Testis (tissue), 3 donors: ENCODE results near the gene PEX16. TPM values are rescaled to one million over a fixed set of nuclear protein-coding genes. Genes with fewer than 3 reads are reported as not detected.

ENCODE experiments used
- DNase-seq: peaks from one replicate; pipeline ENCODE4 v3.0.0-alpha.2; 2019
- H3K27ac ChIP-seq, 2 donors: fragments of 200-600 bp; sonication (generic); one replicate each; pipeline ENCODE4 v1.5.1; 2019
- H3K27me3 ChIP-seq: fragments of 200-600 bp; sonication (generic); one replicate; pipeline ENCODE4 v1.5.1; 2019
- H3K36me3 ChIP-seq: fragments of 200-600 bp; sonication (generic); one replicate; pipeline ENCODE4 v1.5.1; 2017; ENCODE audit warnings: low read depth; ENCODE audit errors: missing control alignments
- H3K4me1 ChIP-seq: fragments of 200-600 bp; sonication (generic); one replicate; pipeline ENCODE4 v1.5.1; 2019
- H3K4me3 ChIP-seq, 2 donors: fragments of 200-600 bp; sonication (generic); one replicate each; pipeline ENCODE4 v1.5.1; 2017 to 2019
- H3K9me3 ChIP-seq: fragments of 200-600 bp; sonication (generic); one replicate; pipeline ENCODE4 v1.5.1; 2017
- POLR2A ChIP-seq: fragments of 450-650 bp; IDR thresholded peaks from one replicate; pipeline ENCODE4 v1.6.1; 2017; ENCODE audit warnings: antibody characterized with exemption, mild to moderate bottlenecking, moderate library complexity
- WGBS, 2 donors: methylation state at CpG; one replicate each; pipeline ENCODE4 v1.1.5; 2018; 5-methylcytosine and 5-hydroxymethylcytosine counted together
- intact Hi-C: fragments of 100-400 bp; cut with DNase I; formaldehyde crosslinking; loops from one replicate; pipeline ENCODE4 v1.15.1; 2023; ENCODE audit warnings: low total_unique reads
- polyA plus RNA-seq: library from polyadenylated mRNA; stranded (reverse); fragments of 350-450 nt; fragmentation: Illumina TruSeq; extraction: RNeasy Lipid Tissue Mini Kit (QIAGEN cat#74804); gene quantifications from one replicate; pipeline ENCODE4 v1.2.3, GENCODE V29; 2014; ENCODE audit warnings: low read depth, low replicate concordance; ENCODE audit not compliant: insufficient read depth
- total RNA-seq, 2 donors: library from RNA; depleted of rRNA; stranded (reverse); fragments of >200 nt; gene quantifications; one replicate each; pipeline ENCODE4 v1.2.3, GENCODE V29; 2016
- TF ChIP-seq, protein P1 (sequence below), 3 experiments: fragments of 450-650 bp in 2 of 3; fragments of 200-600 bp in 1 of 3; sonication (generic) in 1 of 3; IDR thresholded peaks; one replicate each; pipeline ENCODE4 v1.5.1; 2016 to 2019; ENCODE audit warnings: antibody characterized with exemption in 3 of 3, mild to moderate bottlenecking in 2 of 3, moderate library complexity in 1 of 3

Gene PEX16
- total and polyA plus RNA-seq, 3 donors from 2014 or later = 40.2 to 42.0 (median 41.4) TPM

DNA sequence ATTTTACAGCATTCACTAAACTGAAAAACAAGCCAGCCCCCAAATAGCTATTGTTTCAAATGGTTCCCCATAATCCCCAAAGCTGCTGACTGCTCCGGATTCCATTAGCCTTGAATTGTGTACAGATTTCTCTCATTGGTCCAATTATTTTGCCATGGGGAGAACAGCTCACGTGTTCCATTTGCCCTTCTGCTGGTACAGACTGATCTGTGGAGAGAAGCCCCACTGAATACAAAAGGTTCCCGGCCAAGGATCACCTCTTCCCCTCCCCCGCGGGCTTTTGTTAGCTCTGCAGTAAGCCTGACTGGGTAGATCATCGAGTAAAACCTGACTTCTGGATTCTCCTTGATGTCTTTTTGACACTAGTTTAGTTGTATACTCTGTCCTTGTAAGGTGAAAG is 41.3 kb downstream of the PEX16 start:
- H3K4me3 ChIP-seq = no peak overlapping the region
- no peak for DNase-seq
- H3K4me1 ChIP-seq = no peaks in the 10 kb centered on the region
- H3K27ac ChIP-seq = no peak overlapping the region
- no peaks in the 10 kb centered on the region for H3K36me3 ChIP-seq
- H3K9me3 ChIP-seq = no peaks in the 10 kb centered on the region
- TF ChIP-seq POLR2A = no peak
- TF ChIP-seq, protein P1, sequence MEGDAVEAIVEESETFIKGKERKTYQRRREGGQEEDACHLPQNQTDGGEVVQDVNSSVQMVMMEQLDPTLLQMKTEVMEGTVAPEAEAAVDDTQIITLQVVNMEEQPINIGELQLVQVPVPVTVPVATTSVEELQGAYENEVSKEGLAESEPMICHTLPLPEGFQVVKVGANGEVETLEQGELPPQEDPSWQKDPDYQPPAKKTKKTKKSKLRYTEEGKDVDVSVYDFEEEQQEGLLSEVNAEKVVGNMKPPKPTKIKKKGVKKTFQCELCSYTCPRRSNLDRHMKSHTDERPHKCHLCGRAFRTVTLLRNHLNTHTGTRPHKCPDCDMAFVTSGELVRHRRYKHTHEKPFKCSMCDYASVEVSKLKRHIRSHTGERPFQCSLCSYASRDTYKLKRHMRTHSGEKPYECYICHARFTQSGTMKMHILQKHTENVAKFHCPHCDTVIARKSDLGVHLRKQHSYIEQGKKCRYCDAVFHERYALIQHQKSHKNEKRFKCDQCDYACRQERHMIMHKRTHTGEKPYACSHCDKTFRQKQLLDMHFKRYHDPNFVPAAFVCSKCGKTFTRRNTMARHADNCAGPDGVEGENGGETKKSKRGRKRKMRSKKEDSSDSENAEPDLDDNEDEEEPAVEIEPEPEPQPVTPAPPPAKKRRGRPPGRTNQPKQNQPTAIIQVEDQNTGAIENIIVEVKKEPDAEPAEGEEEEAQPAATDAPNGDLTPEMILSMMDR (IDR thresholded peaks at IDR 0.05) = no peak
- WGBS, 2 donors = 56 to 69% methylated on average over 6 of the region's 6 CpGs
- no peaks in the 10 kb centered on the region for H3K27me3 ChIP-seq
- intact Hi-C loops = no loop called here

DNA sequence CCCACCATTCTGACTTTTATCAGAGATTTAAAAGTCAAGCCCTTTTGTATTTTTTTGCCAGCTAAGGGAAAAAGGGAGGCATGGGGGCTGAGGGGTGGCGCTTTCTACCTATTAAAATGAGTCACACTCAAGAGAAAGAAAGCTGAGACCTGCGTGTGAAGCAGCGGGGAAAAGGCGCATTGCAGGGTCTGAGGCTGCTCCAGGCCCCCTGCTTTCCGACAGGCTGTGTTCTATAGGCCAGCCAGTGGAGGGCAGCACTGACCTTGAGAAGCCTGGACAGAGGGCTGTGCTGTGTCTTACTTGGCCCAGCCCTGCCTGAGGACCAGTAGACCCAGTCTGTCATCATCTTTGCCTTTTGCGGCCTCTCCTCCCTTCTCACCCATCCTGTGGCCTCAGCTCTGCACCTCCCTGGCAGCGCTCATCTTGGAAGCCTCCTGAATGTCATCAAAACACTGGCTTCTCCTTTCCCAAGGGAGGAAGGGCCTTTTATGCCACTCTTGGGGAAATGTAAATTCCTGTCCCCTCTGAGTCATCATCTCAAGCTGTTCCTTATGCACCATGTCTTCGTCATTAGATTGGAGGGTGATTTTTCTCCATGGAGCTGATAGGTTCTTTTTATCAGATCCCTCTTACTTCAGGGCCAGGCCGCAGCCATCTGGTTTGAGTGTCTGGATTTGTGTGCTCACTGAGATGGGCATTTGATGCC is 44.9 kb downstream of the PEX16 start:
- Histone ChIP-seq H3K36me3 (no peaks in the 10 kb centered on the region), H3K27ac (no peak overlapping the region), H3K4me1 (no peaks in the 10 kb centered on the region), H3K4me3 (no peak overlapping the region), H3K27me3 (no peaks in the 10 kb centered on the region), H3K9me3 (no peaks in the 10 kb centered on the region)
- peak; percentile 71 for DNase-seq
- intact Hi-C loops = no loop called here
- TF ChIP-seq, protein P1 (IDR thresholded peaks at IDR 0.05) = peak; percentile 40 to 53 (median 48)
- no peak for TF ChIP-seq POLR2A
- 73 to 75% methylated on average over 9 of the region's 9 CpGs for WGBS, 2 donors

DNA sequence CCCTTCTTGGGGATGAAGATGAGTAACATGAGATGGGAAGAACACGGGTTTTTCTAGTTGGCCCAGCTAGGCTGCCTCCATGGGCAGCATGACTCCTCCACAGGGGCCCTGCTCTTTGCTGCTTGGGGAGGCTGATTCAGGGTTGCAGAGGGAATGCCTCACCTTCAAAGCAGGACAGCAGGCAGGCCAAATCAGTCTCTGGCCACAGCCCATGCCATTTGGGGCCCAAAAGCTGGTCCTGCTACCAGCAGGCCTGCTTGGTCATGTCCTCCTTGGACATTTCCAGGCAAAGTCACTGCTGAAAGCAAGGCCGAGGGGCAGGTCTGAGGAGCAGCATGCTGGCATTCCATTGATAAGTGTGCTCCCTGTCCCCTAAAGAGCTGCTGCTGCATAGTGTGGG is 46.0 kb downstream of the PEX16 start:
- 75 to 100% methylated on average over 2 of the region's 2 CpGs for WGBS, 2 donors
- Histone ChIP-seq H3K9me3 (no peaks in the 10 kb centered on the region), H3K27me3 (no peaks in the 10 kb centered on the region), H3K36me3 (no peaks in the 10 kb centered on the region), H3K4me3 (no peak overlapping the region), H3K4me1 (no peaks in the 10 kb centered on the region), H3K27ac (no peak overlapping the region)
- no peak for DNase-seq
- intact Hi-C loops = no loop called here
- TF ChIP-seq, protein P1 (IDR thresholded peaks at IDR 0.05) = no peak
- TF ChIP-seq POLR2A = no peak

GRCh38 chr11:45870706-45871105 is 47.0 kb downstream of the PEX16 start:
- WGBS, 2 donors = 90 to 93% methylated on average over 4 of the region's 4 CpGs
- no peaks in the 10 kb centered on the region for H3K4me1 ChIP-seq
- intact Hi-C loops = no loop called here
- no peaks in the 10 kb centered on the region for H3K9me3 ChIP-seq
- no peaks in the 10 kb centered on the region for H3K36me3 ChIP-seq
- DNase-seq = no peak
- no peak for TF ChIP-seq POLR2A
- TF ChIP-seq, protein P1 (IDR thresholded peaks at IDR 0.05) = no peak
- no peaks in the 10 kb centered on the region for H3K27me3 ChIP-seq
- no peak overlapping the region for H3K27ac ChIP-seq
- H3K4me3 ChIP-seq = no peak overlapping the region

DNA sequence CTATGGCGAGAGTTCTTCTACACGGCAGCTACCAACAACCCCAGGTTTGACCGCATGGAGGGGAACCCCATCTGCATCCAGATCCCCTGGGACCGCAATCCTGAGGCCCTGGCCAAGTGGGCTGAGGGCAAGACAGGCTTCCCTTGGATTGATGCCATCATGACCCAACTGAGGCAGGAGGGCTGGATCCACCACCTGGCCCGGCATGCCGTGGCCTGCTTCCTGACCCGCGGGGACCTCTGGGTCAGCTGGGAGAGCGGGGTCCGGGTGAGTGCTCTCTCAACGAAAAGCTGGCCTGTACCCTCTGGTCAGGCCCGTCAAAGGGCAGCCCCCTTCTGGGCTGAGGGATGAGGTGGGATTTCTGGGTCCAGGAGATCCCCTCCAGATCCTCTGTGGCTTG is 48.1 kb downstream of the PEX16 start:
- intact Hi-C loops = no loop called here

More for the DNA sequence above, 48.1 kb downstream of the PEX16 start:
- WGBS, 2 donors = 92% methylated on average over 2 to 12 of the region's 12 CpGs
- no peak overlapping the region for H3K4me3 ChIP-seq
- no peaks in the 10 kb centered on the region for H3K27me3 ChIP-seq
- no peak overlapping the region for H3K27ac ChIP-seq
- H3K4me1 ChIP-seq = no peaks in the 10 kb centered on the region
- no peak for TF ChIP-seq POLR2A
- TF ChIP-seq, protein P1 (IDR thresholded peaks at IDR 0.05) = no peak
- no peak for DNase-seq
- H3K36me3 ChIP-seq = no peaks in the 10 kb centered on the region
- H3K9me3 ChIP-seq = no peaks in the 10 kb centered on the region
